Breast epithelium (tissue), 3 donors: ENCODE data around the gene HSPB6.

Source experiments
- CTCF ChIP-seq, 3 donors: fragments of 450-650 bp; IDR thresholded peaks; one replicate each; pipeline ENCODE4 v1.5.1; 2016 to 2017; ENCODE audit warnings: antibody characterized with exemption in 3 of 3, mild to moderate bottlenecking in 3 of 3, moderate library complexity in 3 of 3
- POLR2A ChIP-seq: fragments of 450-650 bp; IDR thresholded peaks from one replicate; pipeline ENCODE4 v1.6.1; 2016; ENCODE audit warnings: antibody characterized with exemption, mild to moderate bottlenecking, moderate library complexity

- TF ChIP-seq CTCF (IDR thresholded peaks at IDR 0.05), result no peak
- no peak for TF ChIP-seq POLR2A
Measured at GRCh38 chr19:35730326-35730725, 26.5 kb downstream of the HSPB6 start.
